Osteoblast (primary cell): ENCODE measurements around the gene SMARCA1. TPM values are rescaled to one million over a fixed set of nuclear protein-coding genes. Genes with fewer than 3 reads are reported as not detected.

Source experiments
- DNase-seq: peaks from one replicate; pipeline ENCODE4 v3.0.0; 2011; ENCODE audit warnings: low spot score, mixed read lengths; ENCODE audit not compliant: insufficient read length; ENCODE audit errors: missing footprints
- H2AFZ ChIP-seq: 2 replicates; pipeline ENCODE4 v1.6.0; 2011; ENCODE audit warnings: mild to moderate bottlenecking, low read length
- H3K27ac ChIP-seq: 2 replicates; pipeline ENCODE4 v1.5.1; 2011; ENCODE audit warnings: mild to moderate bottlenecking, low read depth, low read length, moderate library complexity
- H3K27me3 ChIP-seq: 2 replicates; pipeline ENCODE4 v1.6.0; 2012; ENCODE audit warnings: mild to moderate bottlenecking, control low read depth, inconsistent platforms, low read length, moderate library complexity; ENCODE audit not compliant: insufficient read depth
- H3K36me3 ChIP-seq: 2 replicates; pipeline ENCODE4 v1.5.1; 2011; ENCODE audit warnings: mild to moderate bottlenecking, low read length, control low read depth, moderate library complexity; ENCODE audit not compliant: insufficient read depth
- H3K4me1 ChIP-seq: 2 replicates; pipeline ENCODE4 v1.5.1; 2011; ENCODE audit warnings: mild to moderate bottlenecking, low read length, control low read depth, moderate library complexity; ENCODE audit not compliant: insufficient read depth
- H3K4me2 ChIP-seq: 2 replicates; pipeline ENCODE4 v1.6.0; 2011; ENCODE audit warnings: mild to moderate bottlenecking, low read length; ENCODE audit not compliant: insufficient read depth
- H3K4me3 ChIP-seq: fragments of 200-600 bp; sonication (generic); 3 replicates; pipeline ENCODE4 v1.5.1; 2012; ENCODE audit warnings: mild to moderate bottlenecking, low read length, inconsistent platforms; ENCODE audit not compliant: insufficient read depth
- H3K79me2 ChIP-seq: 2 replicates; pipeline ENCODE4 v1.6.0; 2012; ENCODE audit warnings: mild to moderate bottlenecking, low read length, control low read depth, inconsistent platforms; ENCODE audit not compliant: insufficient read depth
- H3K9me3 ChIP-seq: 2 replicates; pipeline ENCODE4 v1.5.1; 2011; ENCODE audit warnings: low read depth, low read length, control low read depth
- H4K20me1 ChIP-seq: 2 replicates; pipeline ENCODE4 v1.6.0; 2012; ENCODE audit warnings: mild to moderate bottlenecking, low read length, control low read depth; ENCODE audit not compliant: insufficient read depth
- total RNA-seq: library from RNA; depleted of rRNA; stranded (reverse); fragments of >200 nt; gene quantifications from 2 replicates; pipeline ENCODE4 v1.2.3, GENCODE V29; 2012
- TF ChIP-seq, protein P1 (sequence below): IDR thresholded peaks from 2 replicates; pipeline ENCODE4 v1.5.1; 2011; ENCODE audit warnings: mild to moderate bottlenecking, low read depth, low read length, moderate library complexity; ENCODE audit errors: extremely low read depth

The SMARCA1 gene
- total RNA-seq, 1 donor: 58.6 TPM

DNA sequence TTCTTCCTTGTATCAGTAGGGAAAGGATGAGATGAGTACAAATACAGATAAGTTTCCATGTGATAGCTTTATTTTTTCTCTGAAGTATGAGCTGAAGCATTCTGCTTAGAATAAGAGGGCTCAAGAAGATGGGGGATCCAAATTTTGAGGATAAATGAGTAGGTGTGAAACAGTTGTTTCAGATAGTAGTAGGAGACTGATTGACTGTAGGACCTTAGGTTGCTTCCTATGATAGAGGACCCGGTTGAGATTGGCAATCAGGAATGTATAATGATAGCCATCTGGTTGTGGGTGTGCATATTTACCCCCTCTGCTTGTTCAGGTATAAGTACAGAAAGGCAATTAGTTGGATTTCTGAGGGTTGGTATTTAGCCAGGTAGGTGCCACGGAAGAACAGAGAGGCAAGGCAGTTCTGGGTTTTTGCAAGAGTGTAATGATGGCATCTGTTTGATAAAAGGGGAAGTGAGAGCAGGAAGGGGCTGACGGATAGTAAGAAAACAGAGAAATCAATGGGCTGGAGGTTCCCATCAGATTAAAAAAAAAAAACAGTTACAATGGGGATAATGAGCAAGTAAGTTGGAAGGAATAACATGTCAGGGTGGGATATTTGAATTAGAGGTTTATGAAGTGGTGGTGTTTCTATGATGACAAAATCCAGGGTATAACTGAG, 30.5 kb upstream of the SMARCA1 start:
- Histone ChIP-seq H3K27ac (no peak overlapping the region), H3K9me3 (no peaks in the 10 kb centered on the region), H3K27me3 (peaks cover 5% of the 10 kb centered on the region), H3K4me1 (no peaks in the 10 kb centered on the region), H3K4me2 (no peak overlapping the region), H4K20me1 (no peaks in the 10 kb centered on the region), H3K79me2 (no peaks in the 10 kb centered on the region), H3K4me3 (no peak overlapping the region), H2AFZ (no peak overlapping the region), H3K36me3 (peaks cover under 1% of the 10 kb centered on the region)
- no peak for DNase-seq
- TF ChIP-seq, protein P1, sequence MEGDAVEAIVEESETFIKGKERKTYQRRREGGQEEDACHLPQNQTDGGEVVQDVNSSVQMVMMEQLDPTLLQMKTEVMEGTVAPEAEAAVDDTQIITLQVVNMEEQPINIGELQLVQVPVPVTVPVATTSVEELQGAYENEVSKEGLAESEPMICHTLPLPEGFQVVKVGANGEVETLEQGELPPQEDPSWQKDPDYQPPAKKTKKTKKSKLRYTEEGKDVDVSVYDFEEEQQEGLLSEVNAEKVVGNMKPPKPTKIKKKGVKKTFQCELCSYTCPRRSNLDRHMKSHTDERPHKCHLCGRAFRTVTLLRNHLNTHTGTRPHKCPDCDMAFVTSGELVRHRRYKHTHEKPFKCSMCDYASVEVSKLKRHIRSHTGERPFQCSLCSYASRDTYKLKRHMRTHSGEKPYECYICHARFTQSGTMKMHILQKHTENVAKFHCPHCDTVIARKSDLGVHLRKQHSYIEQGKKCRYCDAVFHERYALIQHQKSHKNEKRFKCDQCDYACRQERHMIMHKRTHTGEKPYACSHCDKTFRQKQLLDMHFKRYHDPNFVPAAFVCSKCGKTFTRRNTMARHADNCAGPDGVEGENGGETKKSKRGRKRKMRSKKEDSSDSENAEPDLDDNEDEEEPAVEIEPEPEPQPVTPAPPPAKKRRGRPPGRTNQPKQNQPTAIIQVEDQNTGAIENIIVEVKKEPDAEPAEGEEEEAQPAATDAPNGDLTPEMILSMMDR: no peak

DNA sequence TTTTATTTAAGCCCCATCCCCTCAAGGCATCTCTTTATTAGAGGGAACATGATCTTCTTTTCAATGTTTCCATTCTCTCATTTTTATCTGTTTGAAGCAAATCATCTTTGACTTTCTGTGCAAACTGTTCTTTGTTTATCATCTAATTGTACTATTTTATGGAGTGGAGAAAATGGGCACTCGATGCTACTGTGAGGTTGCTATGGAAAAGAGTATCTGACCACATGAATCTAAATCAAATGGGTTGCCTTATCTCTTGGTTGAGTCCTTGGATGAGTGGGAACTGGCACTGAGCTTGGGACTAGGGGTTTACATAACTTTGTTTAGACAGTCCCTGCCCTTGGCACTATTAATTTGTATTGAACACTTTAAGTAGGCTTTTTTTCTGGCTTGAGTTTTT, 25.8 kb upstream of the SMARCA1 start:
- H3K9me3 ChIP-seq: no peaks in the 10 kb centered on the region
- no peak for DNase-seq
- H3K4me3 ChIP-seq: no peak overlapping the region
- H3K4me2 ChIP-seq: no peak overlapping the region
- TF ChIP-seq, protein P1: no peak
- no peak overlapping the region for H2AFZ ChIP-seq
- no peak overlapping the region for H3K27ac ChIP-seq
- H3K79me2 ChIP-seq: no peaks in the 10 kb centered on the region
- H3K36me3 ChIP-seq: peaks cover 6% of the 10 kb centered on the region
- H3K4me1 ChIP-seq: no peaks in the 10 kb centered on the region
- peaks cover 4% of the 10 kb centered on the region for H3K27me3 ChIP-seq
- no peaks in the 10 kb centered on the region for H4K20me1 ChIP-seq

DNA sequence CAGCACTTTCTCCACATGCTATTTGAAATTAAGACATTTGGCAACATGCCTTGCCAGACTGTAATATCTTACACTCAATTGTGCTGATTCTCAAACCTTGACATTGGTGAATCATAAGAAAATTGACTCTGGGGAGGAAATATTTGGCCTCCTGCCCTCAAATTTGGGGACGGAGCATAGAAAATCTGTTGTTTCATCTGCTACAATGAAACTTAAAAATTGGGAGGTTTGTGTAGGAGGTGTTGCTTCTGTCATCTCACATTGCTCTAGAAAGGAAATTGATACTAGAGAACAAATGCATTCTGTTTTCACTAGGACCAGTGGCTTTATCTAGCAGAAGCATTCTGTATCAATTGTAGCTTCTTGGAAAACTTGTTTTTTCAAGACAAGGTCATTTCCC, 22.1 kb upstream of the SMARCA1 start:
- Histone ChIP-seq H2AFZ (no peak overlapping the region), H4K20me1 (no peaks in the 10 kb centered on the region), H3K9me3 (no peaks in the 10 kb centered on the region), H3K4me2 (no peak overlapping the region), H3K4me1 (peaks cover 3% of the 10 kb centered on the region), H3K4me3 (no peak overlapping the region), H3K27me3 (peaks cover 4% of the 10 kb centered on the region), H3K27ac (no peak overlapping the region), H3K79me2 (peaks cover 5% of the 10 kb centered on the region), H3K36me3 (peaks cover 6% of the 10 kb centered on the region)
- TF ChIP-seq, protein P1: no peak
- no peak for DNase-seq

DNA sequence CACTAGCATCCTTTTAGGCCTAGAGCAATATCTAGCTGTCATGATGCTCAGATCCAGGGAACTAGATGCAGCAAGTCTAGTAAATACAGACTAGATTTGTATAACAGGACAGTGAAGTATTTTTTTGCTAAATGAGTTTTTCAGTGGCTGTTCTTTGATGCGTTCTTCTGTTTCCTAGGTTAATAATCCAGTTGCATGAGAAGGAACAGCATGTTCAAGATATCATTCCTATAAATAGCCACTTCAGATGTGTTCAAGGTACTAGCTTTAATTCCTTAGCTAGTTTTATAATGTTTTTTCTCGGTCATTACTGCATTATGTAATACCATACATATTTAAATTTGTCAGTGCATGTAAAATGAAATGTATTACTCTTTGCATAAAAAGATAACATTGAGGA, 21.5 kb upstream of the SMARCA1 start:
- Histone ChIP-seq H3K36me3 (peaks cover 6% of the 10 kb centered on the region), H3K4me2 (no peak overlapping the region), H3K4me3 (no peak overlapping the region), H3K9me3 (no peaks in the 10 kb centered on the region), H2AFZ (no peak overlapping the region), H3K27me3 (peaks cover 4% of the 10 kb centered on the region), H4K20me1 (no peaks in the 10 kb centered on the region), H3K4me1 (peaks cover 3% of the 10 kb centered on the region), H3K27ac (no peak overlapping the region), H3K79me2 (peaks cover 5% of the 10 kb centered on the region)
- TF ChIP-seq, protein P1: no peak
- DNase-seq: no peak
